A673 (cell line): Measurements from ENCODE around the gene ST6GALNAC4. TPM values are rescaled to one million over a fixed set of nuclear protein-coding genes. Genes with fewer than 3 reads are reported as not detected.

ENCODE experiments used
- BruUV-seq: library from RNA; stranded (reverse); fragments of 400-500 nt; replicated peaks from 2 replicates; lab custom pipeline; 2021; lab: Mats Ljungman, UMichigan
- CTCF ChIA-PET: fragments of 300-600 bp; sonication (Branson Sonifier 250); formaldehyde crosslinking; loops from one replicate; lab custom pipeline; 2022; ENCODE audit warnings: antibody characterized with exemption; lab: Charles Lee
- POLR2A ChIA-PET: fragments of 300-600 bp; sonication (Branson Sonifier 250); formaldehyde crosslinking; loops from one replicate; lab custom pipeline; 2022; ENCODE audit warnings: antibody characterized with exemption; ENCODE audit not compliant: low non-redundant PET; lab: Charles Lee
- DNase-seq: peaks from one replicate; pipeline ENCODE4 v3.0.0-alpha.2; 2015; ENCODE audit warnings: low spot score
- H3K27ac ChIP-seq: fragments of 200-600 bp; sonication (generic); 2 replicates; pipeline ENCODE4 v1.5.1; 2016; ENCODE audit warnings: mixed run types, low read depth, mild to moderate bottlenecking, mixed read lengths, antibody characterized with exemption, low read length; ENCODE audit not compliant: poor library complexity, severe bottlenecking
- H3K27me3 ChIP-seq: fragments of 200-600 bp; sonication (generic); replicated peaks from 2 replicates; pipeline ENCODE4 v1.6.1; 2017; ENCODE audit warnings: mixed run types, low read depth, mild to moderate bottlenecking, mixed read lengths, antibody characterized with exemption, low read length; ENCODE audit not compliant: insufficient read depth, poor library complexity
- H3K36me3 ChIP-seq: fragments of 200-600 bp; sonication (generic); 2 replicates; pipeline ENCODE4 v1.6.1; 2016; ENCODE audit warnings: mixed run types, mild to moderate bottlenecking, mixed read lengths, antibody characterized with exemption, low read length; ENCODE audit not compliant: insufficient read depth, poor library complexity, severe bottlenecking
- H3K4me1 ChIP-seq: fragments of 200-600 bp; sonication (generic); 2 replicates; pipeline ENCODE4 v1.6.1; 2017; ENCODE audit warnings: mixed run types, mild to moderate bottlenecking, mixed read lengths, antibody characterized with exemption, low read length; ENCODE audit not compliant: insufficient read depth, poor library complexity, severe bottlenecking
- H3K4me3 ChIP-seq: fragments of 200-600 bp; sonication (generic); 2 replicates; pipeline ENCODE4 v1.5.1; 2016; ENCODE audit warnings: low read depth, mixed run types, mild to moderate bottlenecking, mixed read lengths, low read length; ENCODE audit not compliant: poor library complexity, severe bottlenecking
- H3K9me3 ChIP-seq: fragments of 200-600 bp; sonication (generic); 2 replicates; pipeline ENCODE4 v1.6.1; 2016; ENCODE audit warnings: mixed run types, low read depth, mild to moderate bottlenecking, mixed read lengths, antibody characterized with exemption, low read length; ENCODE audit not compliant: poor library complexity, severe bottlenecking
- CTCF ChIP-seq: fragments of 300-800, 200-600 bp; sonication (generic); conservative IDR thresholded peaks from 2 replicates; pipeline ENCODE4 v1.5.1; 2017; ENCODE audit warnings: low read depth, mild to moderate bottlenecking, antibody characterized with exemption, low read length, moderate library complexity, mixed read lengths
- EZH2 ChIP-seq: fragments of 200-600 bp; sonication (generic); IDR thresholded peaks from 2 replicates; pipeline ENCODE4 v1.6.1; 2017; ENCODE audit warnings: borderline replicate concordance, low read depth, mild to moderate bottlenecking, mixed read lengths, antibody characterized with exemption, low read length; ENCODE audit not compliant: poor library complexity, severe bottlenecking
- intact Hi-C: fragments of 100-400 bp; cut with micrococcal nuclease; formaldehyde crosslinking; loops from one replicate; pipeline ENCODE4 v1.10.0; 2022; ENCODE audit not compliant: unreplicated experiment
- total RNA-seq: library from RNA; stranded (reverse); gene quantifications from 2 replicates; pipeline ENCODE4 v1.2.3, GENCODE V29; 2021

The ST6GALNAC4 gene
- total RNA-seq, 1 experiment from 2014 or later = 11.8 TPM

- H3K27ac ChIP-seq = no peak overlapping the region
- peaks cover 9% of the 10 kb centered on the region for H3K4me1 ChIP-seq
- POLR2A ChIA-PET = interaction anchor here (0.6 kb wide), 1 partner anchor 342 kb away, joined by 14 read pairs; no protein-coding TSS in a partner anchor
- no peaks in the 10 kb centered on the region for H3K27me3 ChIP-seq
- TF ChIP-seq EZH2 (no peak), CTCF (no peak)
- no peaks in the 10 kb centered on the region for H3K9me3 ChIP-seq
- no TSS peak for BruUV-seq
- intact Hi-C loops = loop anchor here (5.0 kb wide), 3 partner anchors 423 to 988 kb away; no protein-coding TSS in a partner anchor
- no peak overlapping the region for H3K4me3 ChIP-seq
- no peak for DNase-seq
- no peaks in the 10 kb centered on the region for H3K36me3 ChIP-seq
- CTCF ChIA-PET = interaction anchor here (1.4 kb wide), 1 partner anchor 190 kb away, joined by 3 read pairs; the partner anchor contains the start of gene TOR2A
These were observed 8.0 kb upstream of the ST6GALNAC4 start for GRCh38 chr9:127924736-127925444.

DNA sequence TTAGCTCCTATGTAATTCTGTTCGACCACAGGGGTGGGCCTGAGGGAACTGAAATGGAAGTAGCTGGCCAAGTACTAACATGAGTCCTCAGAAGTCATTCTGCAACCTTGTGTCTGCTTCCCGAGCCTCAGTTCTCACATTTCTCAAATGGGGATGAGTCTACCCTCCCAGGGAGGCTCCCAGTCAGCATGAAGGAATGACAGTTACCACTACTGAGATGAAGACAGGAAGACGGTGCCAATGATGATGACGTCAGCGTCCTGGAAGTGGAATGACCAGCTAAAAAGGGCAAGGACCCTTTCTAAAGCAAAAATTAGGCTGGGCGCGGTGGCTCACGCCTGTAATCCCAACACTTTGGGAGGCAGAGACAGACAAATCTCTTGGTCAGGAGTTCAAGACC is 6.9 kb upstream of the ST6GALNAC4 start:
- H3K4me3 ChIP-seq = no peak overlapping the region
- intact Hi-C loops = loop anchor here (5.0 kb wide), 3 partner anchors 421 to 986 kb away; no protein-coding TSS in a partner anchor
- no TSS peak for BruUV-seq
- peaks cover 9% of the 10 kb centered on the region for H3K4me1 ChIP-seq
- H3K27ac ChIP-seq = no peak overlapping the region
- ChIA-PET CTCF (no interaction called here), POLR2A (no interaction called here)
- H3K27me3 ChIP-seq = no peaks in the 10 kb centered on the region
- no peaks in the 10 kb centered on the region for H3K36me3 ChIP-seq
- no peak for DNase-seq
- H3K9me3 ChIP-seq = no peaks in the 10 kb centered on the region
- TF ChIP-seq CTCF (no peak), EZH2 (no peak)

DNA sequence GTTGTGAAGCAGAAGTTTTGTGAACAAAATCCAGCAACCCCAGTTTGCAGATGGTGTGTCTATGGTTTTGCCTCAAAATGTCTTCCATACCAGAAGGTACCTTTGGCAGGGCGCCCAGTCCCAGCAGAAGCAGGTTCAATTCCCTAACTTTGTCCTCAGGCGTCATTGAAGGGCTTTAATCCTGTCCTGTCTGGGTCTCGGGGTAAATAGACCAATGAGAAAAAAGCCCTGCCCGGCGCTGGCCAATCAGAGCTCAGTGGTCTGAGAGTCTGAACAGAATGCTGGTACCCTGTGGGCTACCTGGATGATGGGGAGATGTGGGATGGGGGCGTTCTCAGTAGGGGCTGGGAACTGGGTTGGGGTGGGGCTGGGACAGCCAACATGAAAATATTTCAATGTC is 6.2 kb upstream of the ST6GALNAC4 start:
- Histone ChIP-seq H3K4me3 (no peak overlapping the region), H3K27ac (no peak overlapping the region), H3K36me3 (no peaks in the 10 kb centered on the region), H3K9me3 (no peaks in the 10 kb centered on the region), H3K4me1 (peaks cover 9% of the 10 kb centered on the region), H3K27me3 (no peaks in the 10 kb centered on the region)
- BruUV-seq = no TSS peak
- POLR2A ChIA-PET = no interaction called here
- TF ChIP-seq EZH2 (no peak), CTCF (no peak)
- no peak for DNase-seq
- intact Hi-C loops = loop anchor here (5.0 kb wide), 3 partner anchors 421 to 986 kb away; no protein-coding TSS in a partner anchor
- CTCF ChIA-PET = no interaction called here
